GM19351 (cell line): Measurements from ENCODE around the gene ANKRD36B.
"Not testable (repeated sequence)": the region's sequence is repeated elsewhere in the genome, so short reads cannot be mapped to it uniquely, and the experiment has no call there.

ENCODE experiments used
- ATAC-seq: cut with Tn5 transposase; IDR thresholded peaks from one replicate; pipeline ENCODE4 v1.9.1; 2021; ENCODE audit warnings: mild to moderate bottlenecking, moderate library complexity; ENCODE audit not compliant: unreplicated experiment

The ANKRD36B gene

DNA sequence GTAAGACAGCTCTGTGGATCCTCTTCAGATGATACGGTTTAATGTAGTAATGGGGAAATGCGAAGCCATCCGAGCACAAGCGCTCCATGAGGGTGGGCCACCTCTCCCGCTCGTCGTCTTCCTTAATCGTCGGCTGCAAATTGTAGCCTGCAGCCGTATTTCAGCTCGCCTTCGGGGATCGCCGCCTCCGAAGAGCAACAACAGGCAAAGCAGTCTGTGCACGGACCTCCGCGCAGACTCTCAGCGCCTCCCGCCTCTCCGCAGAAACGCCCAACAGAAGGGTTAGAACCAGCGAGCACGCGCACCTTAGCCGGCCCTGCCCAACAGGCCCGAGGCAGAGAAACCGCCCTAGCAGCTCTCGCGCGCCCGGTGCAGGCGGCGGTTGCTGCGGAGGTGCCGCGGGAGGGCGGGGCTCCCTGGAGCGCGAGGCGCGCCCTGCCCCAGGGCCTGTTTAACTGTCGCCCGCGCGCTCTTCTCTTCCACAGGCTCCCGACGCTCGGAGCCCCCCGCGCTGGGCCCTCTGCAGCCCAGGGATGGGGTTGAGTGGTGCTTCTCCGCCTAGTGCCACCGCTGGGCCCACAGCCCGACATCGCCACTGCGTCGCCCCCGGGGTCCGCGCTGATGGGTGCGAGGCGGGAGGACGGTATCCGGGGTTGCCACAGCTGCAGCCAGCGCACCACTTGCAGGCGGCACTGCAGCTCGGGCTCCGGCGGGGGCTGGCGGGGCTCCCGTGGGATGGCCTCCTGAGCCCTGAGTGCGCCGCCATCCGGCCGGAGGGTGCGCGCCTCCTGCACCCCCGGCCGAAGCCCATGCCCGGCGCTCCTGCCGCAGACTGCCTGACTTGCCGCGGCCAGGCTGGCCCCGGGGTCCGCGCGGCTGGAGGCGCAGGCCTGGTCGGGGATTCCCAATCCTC lies at the start of gene ANKRD36B:
Gene ANKRD36B (minus strand): TSS at position 280 of the 913 bp plus-strand sequence. CDS start 192 bp downstream, at position 88.
- ATAC-seq, result peak; percentile 79

DNA sequence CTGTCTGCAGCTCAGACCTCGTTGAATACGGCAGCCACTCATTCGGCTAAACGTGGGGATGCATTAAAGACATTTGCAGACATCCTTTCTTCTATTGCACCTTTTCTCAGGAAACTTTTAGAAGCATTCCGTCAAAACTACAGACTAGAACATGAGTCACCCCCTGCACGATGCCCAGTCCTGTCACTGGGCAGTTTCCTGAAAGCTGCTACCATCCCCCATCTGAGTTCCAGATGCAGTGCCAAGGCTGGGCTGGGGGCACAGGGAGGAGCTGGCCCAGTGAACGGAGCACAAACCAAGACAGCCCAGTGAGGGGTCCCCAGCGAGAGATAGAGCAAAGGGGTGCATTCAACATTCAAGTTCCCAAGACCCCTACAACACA lies 36.4 kb upstream of the ANKRD36B start:
- ATAC-seq, result not testable (repeated sequence)

DNA sequence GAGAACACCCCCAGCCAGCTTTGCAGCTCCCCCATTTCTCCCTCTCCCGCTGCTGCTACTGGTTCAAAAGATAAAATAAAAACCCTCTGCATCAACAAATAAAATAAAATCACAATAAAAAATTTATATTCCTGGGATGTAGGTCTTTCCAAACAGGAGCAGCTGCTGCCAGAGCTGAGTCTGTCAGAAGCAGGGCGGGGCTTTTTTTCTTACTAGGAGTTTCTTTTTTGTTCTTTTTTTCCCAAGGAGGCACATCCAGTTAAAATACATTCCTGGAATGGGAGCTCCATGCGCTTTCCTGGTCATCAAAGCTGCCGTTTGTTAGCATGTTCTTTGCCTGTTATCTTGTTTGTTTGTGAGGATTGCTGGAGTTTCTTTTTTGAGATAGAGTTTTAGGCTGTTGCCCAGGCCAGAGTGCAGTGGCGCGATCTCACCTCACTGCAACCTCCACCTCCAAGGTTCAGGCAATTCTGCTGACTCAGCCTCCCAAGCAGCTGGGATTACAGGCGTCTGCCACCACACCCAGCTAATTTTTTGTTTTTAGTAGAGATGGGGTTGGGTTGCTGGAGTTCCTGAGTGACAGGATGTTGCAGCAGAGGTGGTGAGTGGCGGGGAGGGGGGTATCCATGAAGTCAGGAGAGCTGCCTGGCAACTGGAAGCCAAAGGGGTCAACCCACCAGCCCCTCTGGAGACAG lies 35.8 kb upstream of the ANKRD36B start:
- ATAC-seq, result not testable (repeated sequence)

DNA sequence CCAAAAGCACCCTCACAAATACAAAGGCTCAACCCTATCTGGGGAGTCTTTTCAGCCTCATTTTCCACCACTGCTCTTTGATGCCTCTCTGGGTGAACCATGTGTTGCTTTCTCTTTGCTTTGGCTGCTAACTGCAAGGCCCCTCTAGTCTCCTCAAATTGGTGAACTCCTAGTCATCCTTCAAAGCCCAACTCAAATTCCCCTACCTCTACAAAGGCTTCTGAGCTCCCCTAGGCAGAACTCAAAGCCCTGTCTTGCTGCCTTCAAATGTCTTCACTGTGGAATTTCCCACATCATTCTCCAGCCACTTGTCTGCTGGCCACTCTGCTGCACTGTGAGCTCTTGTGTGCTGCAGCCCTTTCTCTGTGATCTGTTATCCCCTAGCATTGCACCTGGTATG lies 33.3 kb upstream of the ANKRD36B start:
- ATAC-seq, result not testable (repeated sequence)

DNA sequence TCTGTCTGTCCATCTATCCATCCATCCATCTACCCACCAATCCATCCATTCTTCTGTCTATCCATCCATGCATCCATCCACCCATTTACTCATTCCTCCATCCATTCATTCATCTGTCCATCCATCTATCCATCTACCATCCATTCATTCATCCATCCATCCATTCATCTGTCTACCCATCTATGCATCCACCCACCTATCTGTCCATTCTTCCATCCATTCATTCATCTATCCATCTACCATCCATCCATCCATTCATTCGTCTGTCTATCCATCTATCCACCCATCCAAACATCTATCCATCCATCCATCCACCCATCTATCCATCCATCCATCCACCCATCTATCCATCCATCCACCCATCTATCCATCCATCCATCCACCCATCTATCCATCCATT lies 30.8 kb upstream of the ANKRD36B start:
- not testable (repeated sequence) for ATAC-seq

DNA sequence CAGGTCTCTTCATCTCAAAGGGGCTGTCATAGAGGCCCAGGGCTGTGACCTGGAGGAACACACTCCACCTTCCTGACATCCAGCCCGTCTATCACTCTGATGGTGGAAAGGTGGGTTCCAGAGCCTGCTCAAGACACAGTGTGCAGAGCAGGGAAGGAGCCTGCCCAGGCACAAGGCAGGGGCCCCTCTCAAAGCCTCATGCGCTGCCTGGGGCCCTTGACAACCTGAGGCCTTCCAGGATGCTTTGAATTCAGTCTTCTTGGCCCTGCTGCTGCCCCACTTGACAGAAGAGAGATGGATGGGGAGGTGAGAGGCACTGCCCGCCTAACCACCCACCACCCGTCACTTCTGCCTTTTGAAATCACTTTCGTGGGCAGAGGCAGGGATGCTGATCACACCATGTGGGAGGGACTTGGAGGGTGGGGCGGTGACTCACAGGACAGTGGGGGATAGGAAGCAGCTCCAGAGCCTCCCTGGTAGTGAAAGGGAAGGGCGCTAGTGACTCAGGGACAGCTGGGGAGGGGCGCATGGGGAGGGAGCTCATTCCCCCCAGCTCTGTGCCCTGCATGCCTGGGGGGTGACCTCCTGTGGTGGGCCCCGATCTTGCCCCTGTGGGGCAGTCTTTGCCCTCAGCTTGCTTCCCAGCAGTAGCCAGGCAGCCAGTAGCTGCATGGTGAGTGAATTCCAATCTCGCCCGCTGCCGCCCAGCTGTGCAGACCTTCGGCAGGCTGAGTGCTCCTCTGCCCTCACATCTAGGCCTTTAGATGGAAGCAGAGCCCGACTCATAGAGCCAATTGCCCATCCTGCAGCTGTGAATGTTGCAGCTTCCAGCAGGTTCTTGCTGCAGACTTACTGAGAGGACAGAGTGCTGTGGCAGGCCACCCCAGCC lies 29.5 kb upstream of the ANKRD36B start:
- ATAC-seq, result not testable (repeated sequence)

DNA sequence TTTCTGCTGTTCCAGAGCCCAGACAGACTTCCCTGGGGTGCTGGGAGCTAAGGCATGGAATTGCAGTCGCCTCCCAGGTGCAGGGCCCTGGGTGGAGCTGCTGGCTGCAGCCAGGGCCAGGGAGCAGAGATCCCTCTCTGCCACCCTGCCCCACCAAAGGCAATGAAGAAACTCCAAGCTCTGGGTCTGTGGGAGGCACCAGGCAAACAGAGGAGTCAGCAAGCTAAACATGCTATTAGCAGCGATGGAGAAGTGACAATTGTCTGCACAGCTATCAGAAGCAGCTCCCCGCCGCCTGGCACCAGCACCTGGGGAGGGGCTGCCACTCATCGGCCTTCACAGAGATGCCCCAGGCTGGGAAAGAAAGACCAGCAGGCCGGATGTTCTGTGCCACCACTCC lies 28.2 kb upstream of the ANKRD36B start:
- no peak for ATAC-seq

DNA sequence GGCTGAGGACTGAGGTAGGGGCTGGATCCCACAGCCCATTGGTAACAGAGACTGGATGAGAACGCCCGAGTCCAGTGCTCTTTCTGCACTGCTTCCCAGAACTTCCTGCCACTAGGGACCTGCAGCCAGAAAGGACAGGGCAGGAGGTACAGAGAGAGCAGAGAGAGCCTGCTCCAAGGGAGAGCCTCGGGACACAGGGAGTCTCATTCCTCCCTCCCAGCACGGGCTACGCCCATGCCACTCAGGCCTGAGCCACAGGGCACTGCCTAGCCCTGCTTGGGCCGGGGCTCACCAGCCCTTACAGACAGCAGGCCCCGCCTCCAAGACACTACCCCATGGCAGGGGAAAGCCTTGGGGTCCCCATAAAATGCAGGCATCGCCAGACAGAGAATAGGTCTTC lies 26.1 kb upstream of the ANKRD36B start:
- ATAC-seq, result not testable (repeated sequence)

DNA sequence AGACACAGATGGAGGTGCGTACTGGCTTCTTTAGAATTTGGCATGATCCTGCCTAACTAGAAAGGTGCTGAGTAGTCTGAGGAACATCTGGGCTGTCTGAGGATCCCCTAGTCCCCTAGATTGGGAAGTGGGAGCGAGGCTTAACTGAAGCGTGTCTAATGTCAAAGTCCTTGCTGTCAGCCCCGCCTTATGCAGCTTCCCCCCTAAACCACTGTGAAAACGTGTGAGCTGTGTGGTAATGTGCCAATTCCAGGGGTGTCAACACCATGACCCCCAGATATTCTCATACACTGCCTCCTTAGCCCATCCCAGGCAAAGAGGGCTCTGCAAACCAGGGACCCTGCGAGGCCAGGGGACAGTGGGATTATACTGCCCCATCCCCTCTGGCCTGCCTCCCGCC lies 22.2 kb upstream of the ANKRD36B start:
- not testable (repeated sequence) for ATAC-seq

DNA sequence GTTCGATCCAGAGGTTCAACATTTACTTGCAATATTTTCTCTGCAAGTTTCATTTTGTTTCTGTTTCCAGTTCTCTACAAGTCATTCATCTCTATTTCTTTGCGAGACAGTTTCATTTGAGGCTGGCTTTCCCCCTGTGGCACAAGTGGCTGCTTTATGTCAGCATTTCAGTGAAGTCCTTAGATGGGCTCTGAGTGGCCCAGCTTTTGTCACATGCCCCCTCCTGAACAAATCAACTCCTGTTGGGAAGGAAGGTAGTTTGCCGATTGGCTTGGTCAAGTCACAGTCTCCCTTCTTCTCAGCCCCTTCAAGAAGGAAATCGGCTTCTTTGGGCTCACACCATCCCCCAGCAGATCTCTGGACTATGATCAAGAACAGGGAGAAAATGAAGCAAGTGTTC lies 19.1 kb upstream of the ANKRD36B start:
- not testable (repeated sequence) for ATAC-seq

DNA sequence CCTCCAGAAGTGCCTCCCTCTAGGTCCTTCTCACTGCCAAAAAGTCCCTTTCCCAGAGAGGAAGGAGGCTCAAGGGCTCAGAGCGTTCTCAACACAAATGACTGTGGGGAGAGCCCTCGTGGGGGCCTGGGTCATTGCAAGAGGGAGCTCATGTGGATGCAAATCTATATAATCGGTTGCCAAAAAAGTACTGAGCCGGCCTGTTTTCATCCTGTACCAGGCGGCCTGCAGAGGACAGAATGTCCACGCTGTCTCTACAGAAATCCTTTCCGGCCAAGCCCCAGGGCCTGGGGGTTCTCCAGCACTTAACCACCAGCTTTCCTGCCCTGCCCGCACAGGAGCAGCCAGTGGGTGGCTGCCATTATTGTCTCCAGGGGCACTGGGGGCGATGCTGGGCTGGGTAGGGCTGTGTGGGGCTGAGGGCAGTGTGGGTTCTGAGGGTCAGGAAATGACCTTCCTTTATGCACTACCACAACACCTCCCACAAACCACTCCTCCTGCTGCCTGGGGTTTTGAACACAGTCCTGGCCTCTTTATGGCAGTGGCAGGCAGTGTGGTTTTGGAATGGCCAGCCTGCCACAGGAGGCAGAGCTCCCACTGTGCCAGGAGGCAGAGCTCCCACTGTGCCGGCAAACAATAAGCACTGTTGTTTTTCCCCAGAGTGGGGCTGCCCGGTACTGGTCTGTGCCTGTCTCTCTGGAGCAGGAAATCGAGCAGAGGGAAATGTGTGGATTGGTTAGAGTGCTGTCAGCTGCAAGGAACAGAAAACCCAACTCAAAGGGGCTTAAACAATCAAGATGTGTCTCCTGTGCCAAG lies 16.1 kb upstream of the ANKRD36B start:
- not testable (repeated sequence) for ATAC-seq

DNA sequence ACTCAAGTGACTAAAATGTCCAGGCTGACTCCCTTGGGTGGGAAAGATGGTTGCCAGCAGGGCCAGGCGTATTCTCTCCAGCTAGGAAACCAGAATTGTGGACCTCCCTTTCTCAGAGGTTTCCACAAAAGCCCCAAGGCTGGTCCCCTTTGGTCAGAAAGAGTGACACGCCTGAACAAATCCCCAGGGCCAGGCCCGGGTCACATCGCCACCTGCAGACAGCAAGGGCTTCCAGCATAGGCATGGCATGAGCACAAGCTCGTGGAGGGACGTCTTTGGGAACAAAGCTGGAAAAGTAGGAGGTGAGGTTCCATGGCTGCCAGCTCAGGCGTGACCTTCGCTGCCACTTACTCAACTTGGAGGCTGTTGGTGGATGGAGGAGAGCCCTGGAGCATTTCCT lies 15.4 kb upstream of the ANKRD36B start:
- not testable (repeated sequence) for ATAC-seq

DNA sequence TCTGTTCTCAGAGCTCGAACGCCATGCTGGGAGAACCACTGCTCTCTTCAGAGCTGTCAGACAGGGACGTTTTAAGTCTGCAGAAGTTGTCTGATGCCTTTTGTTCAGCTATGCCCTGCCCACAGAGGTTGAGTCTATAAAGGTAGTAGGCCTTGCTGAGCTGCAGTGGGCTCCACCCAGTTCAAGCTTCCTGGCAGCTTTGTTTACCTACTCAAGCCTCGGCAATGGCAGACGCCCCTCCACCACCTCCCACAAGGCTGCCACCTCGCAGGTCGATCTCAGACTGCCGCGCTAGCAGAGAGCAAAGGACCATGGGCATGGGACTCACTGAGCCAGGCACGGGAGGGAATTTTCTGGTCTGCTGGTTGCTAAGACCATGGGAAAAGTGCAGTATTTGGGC lies 11.9 kb upstream of the ANKRD36B start:
- not testable (repeated sequence) for ATAC-seq

DNA sequence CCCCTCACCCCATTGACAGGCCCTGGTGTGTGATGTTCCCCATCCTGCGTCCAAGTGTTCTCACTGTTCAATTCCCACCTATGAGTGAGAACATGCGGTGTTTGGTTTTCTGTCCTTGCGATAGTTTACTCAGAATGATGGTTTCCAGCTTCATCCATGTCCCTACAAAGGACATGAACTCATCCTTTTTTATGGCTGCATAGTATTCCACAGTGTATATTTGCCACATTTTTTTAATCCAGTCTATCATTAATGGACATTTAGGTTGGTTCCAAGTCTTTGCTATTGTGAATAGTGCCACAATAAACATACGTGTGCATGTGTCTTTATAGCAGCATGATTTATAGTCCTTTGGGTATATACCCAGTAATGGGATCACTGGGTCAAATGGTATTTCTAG lies 6.5 kb upstream of the ANKRD36B start:
- not testable (repeated sequence) for ATAC-seq

DNA sequence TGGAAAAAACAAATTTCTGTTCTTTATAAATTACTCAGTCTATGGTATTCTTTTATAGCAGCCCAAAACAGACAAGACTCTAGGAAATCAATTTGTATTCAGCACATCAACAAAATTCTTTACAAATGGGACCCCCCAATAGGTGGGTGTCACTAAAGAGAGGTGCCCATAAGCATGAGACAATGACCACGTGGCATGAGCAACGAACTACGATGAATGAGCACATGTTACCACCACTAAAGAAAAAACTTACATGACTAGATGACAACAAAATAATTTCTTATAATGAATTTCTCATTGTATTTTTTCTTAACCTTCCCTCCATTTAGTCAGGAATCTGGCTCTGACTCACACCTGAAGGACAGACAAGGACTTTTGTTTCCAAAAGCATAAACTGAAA lies 3.8 kb upstream of the ANKRD36B start:
- ATAC-seq, result not testable (repeated sequence)

DNA sequence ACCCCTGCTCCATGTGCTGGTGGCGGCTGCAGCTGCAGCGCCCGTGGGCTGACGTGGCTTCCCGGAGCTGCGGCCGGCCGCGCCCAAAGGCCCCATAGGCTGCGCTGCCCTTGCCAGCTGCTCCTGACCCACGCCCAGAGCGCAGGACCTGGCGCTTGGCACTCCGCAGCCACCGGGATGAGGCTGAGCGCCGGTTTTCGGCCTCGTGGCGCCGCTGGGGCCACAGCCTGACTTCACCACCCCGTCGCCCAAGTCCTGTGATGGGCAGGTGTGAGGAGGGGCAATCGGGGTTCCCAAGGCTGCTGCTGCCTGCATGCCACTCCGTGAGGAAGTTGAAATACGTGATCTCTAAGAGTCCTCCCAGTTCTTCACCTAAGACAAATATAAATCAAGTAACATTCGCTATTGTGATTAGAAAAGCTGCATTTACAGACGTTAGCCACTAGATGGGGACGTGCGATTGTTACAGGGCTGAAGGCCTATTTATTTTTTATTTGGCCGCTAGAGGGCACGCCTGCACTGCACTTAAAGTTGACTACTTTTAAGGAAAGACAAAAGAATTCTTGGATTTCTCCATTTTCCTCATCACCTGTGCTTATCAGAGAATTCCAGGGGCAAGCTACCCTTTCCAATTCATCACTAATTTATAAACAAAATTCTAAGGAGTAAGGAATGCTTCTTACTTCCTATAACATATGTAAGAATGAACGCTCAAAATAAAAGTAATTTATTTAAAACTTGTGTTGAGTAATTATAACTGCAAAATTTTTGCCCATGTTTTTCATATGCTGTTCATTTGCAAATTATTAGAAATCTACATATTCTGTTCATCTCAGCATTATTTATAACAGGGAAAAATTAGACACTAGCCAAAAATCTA lies 1.1 kb upstream of the ANKRD36B start:
- not testable (repeated sequence) for ATAC-seq

DNA sequence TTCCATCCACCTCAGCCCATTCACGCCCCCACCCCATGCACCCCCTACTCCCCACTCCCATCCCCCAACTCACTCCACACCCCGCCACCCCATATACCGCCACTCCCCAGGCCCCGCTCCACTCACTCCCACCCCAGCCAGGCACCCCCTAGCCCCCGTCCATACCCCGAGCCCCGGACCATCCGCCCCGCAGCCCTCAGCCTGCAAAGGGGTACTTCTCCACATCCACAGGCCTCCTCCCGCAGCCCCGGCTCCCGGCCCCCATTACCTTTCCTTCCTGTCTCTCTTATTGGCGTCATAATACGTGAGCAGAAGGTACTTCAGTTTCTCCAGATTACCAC lies 450 bp downstream of the ANKRD36B start:
- not testable (repeated sequence) for ATAC-seq

DNA sequence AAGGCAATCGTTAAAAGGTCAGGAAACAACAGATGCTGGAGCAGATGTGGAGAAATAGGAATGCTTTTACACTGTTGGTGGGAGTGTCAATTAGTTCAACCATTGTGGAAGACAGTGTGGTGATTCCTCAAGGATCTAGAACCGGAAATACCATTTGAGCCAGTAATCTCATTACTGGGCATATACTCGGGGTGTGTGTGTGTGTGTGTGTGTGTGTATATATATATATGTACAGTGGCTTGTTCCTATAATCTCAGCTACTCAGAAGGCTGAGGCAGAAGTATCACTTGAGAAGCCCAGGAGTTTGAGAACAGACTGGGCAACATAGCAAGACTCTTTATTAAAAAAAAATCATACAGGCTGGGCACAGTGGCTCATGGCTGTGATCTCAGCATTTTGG lies 24.0 kb downstream of the ANKRD36B start:
- ATAC-seq, result not testable (repeated sequence)

DNA sequence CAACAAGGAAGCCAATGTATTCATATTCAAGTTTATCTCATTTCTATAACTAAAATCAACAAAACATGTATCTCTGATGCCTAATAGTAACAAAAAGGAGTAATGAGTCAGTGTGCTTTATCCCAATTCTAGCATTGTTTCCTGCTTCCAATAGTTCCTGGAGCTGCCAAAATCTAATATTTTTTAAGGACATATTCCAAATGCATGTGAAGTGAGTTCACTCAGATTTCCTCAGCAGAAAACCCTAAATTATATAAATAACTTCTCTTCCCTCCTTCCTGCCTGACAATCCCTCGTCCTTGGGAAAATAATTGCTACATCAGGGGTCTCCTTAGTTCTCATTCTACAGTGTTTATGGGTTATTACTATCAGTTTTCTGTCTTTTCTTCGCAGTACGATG lies 37.3 kb downstream of the ANKRD36B start:
- not testable (repeated sequence) for ATAC-seq
